ENCODE measurements around the gene SKI. TPM values are rescaled to one million over a fixed set of nuclear protein-coding genes. Genes with fewer than 3 reads are reported as not detected.

Gene SKI
- total RNA-seq, 1 donor from 2014 or later = 53.8 TPM

DNA sequence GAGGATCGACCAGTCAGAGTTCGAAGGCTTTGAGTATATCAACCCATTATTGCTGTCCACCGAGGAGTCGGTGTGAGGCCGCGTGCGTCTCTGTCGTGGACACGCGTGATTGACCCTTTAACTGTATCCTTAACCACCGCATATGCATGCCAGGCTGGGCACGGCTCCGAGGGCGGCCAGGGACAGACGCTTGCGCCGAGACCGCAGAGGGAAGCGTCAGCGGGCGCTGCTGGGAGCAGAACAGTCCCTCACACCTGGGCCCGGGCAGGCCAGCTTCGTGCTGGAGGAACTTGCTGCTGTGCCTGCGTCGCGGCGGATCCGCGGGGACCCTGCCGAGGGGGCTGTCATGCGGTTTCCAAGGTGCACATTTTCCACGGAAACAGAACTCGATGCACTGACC is 43.2 kb upstream of the SKI start:
- Histone ChIP-seq H3K4me1 (peaks cover 7% of the 10 kb centered on the region), H3K36me3 (peaks cover 0 to 4% of the 10 kb centered on the region in 2 donors), H3K9me3 (no peaks in the 10 kb centered on the region), H3K4me3 (no peak overlapping the region), H3K27me3 (no peaks in the 10 kb centered on the region), H3K27ac (no peak overlapping the region)
- TF ChIP-seq POLR2AphosphoS5 (IDR thresholded peaks at IDR 0.05; ENCODE audit: insufficient read depth in 1 of 2, low read depth in 1 of 2) (no peak), POLR2A (IDR thresholded peaks at IDR 0.05) (no peak)
- TF ChIP-seq, protein P1, sequence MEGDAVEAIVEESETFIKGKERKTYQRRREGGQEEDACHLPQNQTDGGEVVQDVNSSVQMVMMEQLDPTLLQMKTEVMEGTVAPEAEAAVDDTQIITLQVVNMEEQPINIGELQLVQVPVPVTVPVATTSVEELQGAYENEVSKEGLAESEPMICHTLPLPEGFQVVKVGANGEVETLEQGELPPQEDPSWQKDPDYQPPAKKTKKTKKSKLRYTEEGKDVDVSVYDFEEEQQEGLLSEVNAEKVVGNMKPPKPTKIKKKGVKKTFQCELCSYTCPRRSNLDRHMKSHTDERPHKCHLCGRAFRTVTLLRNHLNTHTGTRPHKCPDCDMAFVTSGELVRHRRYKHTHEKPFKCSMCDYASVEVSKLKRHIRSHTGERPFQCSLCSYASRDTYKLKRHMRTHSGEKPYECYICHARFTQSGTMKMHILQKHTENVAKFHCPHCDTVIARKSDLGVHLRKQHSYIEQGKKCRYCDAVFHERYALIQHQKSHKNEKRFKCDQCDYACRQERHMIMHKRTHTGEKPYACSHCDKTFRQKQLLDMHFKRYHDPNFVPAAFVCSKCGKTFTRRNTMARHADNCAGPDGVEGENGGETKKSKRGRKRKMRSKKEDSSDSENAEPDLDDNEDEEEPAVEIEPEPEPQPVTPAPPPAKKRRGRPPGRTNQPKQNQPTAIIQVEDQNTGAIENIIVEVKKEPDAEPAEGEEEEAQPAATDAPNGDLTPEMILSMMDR (IDR thresholded peaks at IDR 0.05) = no peak
- no peak for DNase-seq (ENCODE audit: extremely low spot score in 2 of 2)
- intact Hi-C loops (cut with DNase I) = no loop called here

DNA sequence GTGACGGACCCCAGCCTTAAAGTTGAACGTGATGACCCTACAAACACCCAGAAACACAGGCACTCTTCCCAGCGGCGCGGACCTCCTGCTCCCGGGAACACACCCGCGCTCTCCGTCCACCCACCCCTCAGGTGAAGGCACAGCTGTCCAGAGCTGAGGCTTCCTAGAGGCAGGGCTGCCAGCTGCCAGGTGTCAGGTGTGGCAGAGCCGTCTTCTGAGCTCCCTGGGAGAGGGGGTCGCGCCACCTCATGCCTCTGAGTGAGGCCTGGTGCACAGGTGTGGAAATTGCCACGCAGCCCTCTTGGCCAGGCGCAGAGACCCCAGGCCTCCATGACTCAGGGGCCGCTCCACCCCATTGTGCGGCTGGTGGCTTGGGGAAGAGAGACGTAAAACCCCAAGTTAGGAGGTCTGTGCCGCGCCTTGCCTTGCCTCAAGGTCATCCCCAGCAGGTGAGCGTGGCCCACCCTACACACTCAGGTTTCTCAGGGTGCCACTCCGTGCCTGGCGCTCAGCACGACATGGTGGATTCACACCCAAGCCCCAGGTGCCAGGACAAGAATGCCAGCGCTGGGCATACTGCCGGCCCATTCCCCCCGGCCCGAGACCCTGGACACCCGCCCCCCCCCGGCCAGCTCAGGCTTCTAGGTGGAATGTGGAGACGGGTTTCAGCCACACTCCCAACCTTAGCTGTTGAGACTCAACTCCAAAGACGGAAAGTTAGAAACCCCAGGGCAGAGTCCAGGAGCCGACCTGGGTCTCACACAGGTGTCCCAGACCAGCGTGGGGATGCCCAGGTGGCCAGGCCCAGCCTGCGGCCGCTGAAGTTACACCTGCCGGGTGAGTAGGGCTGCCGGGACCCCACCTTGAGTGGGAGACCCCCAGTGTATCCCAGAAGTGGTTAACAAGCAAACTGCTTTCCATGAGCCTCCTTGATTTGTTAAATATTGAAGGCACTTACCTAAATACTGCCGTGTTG is 42.0 kb upstream of the SKI start:
- H3K27me3 ChIP-seq = no peaks in the 10 kb centered on the region
- H3K9me3 ChIP-seq = no peaks in the 10 kb centered on the region
- no peak overlapping the region for H3K27ac ChIP-seq
- intact Hi-C loops (cut with DNase I) = no loop called here
- H3K4me1 ChIP-seq = peaks cover 20% of the 10 kb centered on the region
- no peak for TF ChIP-seq POLR2AphosphoS5 (IDR thresholded peaks at IDR 0.05; ENCODE audit: insufficient read depth in 1 of 2, low read depth in 1 of 2)
- no peak for TF ChIP-seq POLR2A (IDR thresholded peaks at IDR 0.05)
- TF ChIP-seq, protein P1 (IDR thresholded peaks at IDR 0.05) = no peak
- no peak for DNase-seq (ENCODE audit: extremely low spot score in 2 of 2)
- H3K4me3 ChIP-seq = no peak overlapping the region
- H3K36me3 ChIP-seq = peaks cover 0 to 4% of the 10 kb centered on the region in 2 donors

DNA sequence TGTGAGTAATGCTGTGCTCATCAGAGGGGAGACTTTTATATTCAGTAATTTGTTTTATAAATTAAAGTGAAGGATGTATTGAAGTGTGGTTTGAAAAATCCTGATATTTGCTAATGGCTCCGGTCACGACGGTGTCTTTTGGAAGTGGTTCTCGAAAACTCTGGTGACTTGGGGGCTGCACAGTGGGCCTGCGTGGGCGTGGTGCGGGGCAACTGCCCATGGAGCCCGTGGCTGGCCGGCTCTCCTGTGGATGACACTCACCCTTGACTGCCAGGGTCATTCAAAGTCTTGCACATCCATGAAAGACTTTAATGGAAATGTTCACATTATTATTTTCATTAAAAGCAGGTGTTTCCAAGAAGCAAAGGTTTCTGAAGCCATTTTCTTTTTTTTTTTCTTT is 41.2 kb upstream of the SKI start:
- Histone ChIP-seq H3K4me1 (peaks cover 27% of the 10 kb centered on the region), H3K9me3 (no peaks in the 10 kb centered on the region), H3K36me3 (peaks cover 0 to 4% of the 10 kb centered on the region in 2 donors), H3K27ac (no peak overlapping the region), H3K27me3 (no peaks in the 10 kb centered on the region), H3K4me3 (no peak overlapping the region)
- no peak for DNase-seq (ENCODE audit: extremely low spot score in 2 of 2)
- intact Hi-C loops (cut with DNase I) = no loop called here
- TF ChIP-seq POLR2A (IDR thresholded peaks at IDR 0.05) = no peak
- TF ChIP-seq, protein P1 (IDR thresholded peaks at IDR 0.05) = no peak
- TF ChIP-seq POLR2AphosphoS5 (IDR thresholded peaks at IDR 0.05; ENCODE audit: insufficient read depth in 1 of 2, low read depth in 1 of 2) = no peak

DNA sequence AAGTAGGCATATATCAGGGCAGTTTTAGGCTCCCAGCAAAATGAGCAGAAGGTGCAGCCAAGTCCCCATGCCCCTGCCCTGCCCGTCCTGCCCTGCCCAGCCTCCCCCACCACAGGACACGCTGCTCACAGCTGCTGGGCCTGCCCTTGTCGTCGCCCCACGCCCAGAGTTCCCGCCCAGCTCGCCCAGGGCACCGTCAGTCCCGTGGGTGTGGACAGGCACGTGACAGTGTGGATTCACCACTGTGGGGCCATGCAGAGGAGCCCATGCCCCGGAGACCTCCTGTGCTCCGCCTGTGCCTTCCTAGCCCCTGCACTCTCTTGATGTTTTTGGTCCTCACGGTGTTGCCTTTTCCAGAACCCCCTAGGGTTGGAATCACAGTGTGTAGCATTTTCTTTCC is 40.5 kb upstream of the SKI start:
- peaks cover 0 to 4% of the 10 kb centered on the region in 2 donors for H3K36me3 ChIP-seq
- peaks cover 34% of the 10 kb centered on the region for H3K4me1 ChIP-seq
- H3K27ac ChIP-seq = peak overlapping the region; percentile 0
- intact Hi-C loops (cut with DNase I) = no loop called here
- no peak overlapping the region for H3K4me3 ChIP-seq
- no peak for TF ChIP-seq POLR2A (IDR thresholded peaks at IDR 0.05)
- no peak for TF ChIP-seq POLR2AphosphoS5 (IDR thresholded peaks at IDR 0.05; ENCODE audit: insufficient read depth in 1 of 2, low read depth in 1 of 2)
- no peaks in the 10 kb centered on the region for H3K27me3 ChIP-seq
- no peaks in the 10 kb centered on the region for H3K9me3 ChIP-seq
- DNase-seq (ENCODE audit: extremely low spot score in 2 of 2) = no peak

DNA sequence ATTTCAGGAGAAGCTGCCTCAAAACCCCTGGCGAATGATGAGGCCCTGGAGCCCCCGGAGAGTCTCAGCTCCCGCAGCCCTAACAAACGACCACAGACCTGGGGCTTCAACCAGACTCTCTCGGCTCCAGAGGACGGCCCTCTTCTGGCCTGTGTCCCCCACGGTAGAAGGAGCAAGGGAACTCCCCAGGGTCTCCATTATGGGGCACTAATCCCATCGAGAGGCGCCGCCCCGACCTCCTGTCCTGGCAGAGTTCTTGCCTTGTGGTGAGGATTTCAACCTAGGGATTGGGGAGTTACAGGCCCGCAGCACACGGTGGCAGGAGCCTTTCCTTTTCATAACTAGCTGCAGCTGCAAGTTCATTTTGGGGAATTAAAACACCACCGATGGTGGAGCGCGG is 39.8 kb upstream of the SKI start:
- Histone ChIP-seq H3K4me1 (peaks cover 41% of the 10 kb centered on the region), H3K4me3 (no peak overlapping the region), H3K36me3 (peaks cover 0 to 4% of the 10 kb centered on the region in 2 donors), H3K27ac (peak overlapping the region; percentile 0), H3K27me3 (no peaks in the 10 kb centered on the region), H3K9me3 (no peaks in the 10 kb centered on the region)
- DNase-seq (ENCODE audit: extremely low spot score in 2 of 2) = no peak
- TF ChIP-seq, protein P1 (IDR thresholded peaks at IDR 0.05) = no peak
- TF ChIP-seq POLR2AphosphoS5 (IDR thresholded peaks at IDR 0.05; ENCODE audit: insufficient read depth in 1 of 2, low read depth in 1 of 2) (no peak), POLR2A (IDR thresholded peaks at IDR 0.05) (no peak)
- intact Hi-C loops (cut with DNase I) = no loop called here
